ENCODE results near the gene PMCH.
"Not testable (repeated sequence)": the region's sequence is repeated elsewhere in the genome, so short reads cannot be mapped to it uniquely, and the experiment has no call there.

Gene PMCH, protein sequence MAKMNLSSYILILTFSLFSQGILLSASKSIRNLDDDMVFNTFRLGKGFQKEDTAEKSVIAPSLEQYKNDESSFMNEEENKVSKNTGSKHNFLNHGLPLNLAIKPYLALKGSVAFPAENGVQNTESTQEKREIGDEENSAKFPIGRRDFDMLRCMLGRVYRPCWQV

DNA sequence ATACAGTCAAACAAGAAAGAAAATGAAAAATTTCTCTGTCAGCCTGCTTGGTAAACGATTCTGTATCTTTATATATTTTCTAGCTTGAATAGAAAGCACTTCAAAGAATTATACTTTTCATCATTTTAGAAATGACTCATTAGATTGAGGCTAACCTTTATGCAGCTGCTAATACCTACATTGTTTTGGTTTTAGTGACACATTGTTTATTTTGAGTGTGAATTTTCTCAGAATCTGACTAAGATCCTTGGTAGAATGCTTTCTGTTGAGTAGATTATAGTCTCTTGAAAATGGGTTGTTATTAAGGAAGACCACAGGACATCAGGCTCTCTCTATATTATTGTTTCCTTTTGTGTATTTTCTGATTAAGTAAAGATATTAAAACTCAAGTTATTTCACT lies at the start of gene PMCH:
Gene PMCH, minus strand, starts transcription at position 45 of the 400 bp plus-strand sequence. CDS start 63 bp downstream, outside the sequence.
- peak; percentile 65 for DNase-seq

DNA sequence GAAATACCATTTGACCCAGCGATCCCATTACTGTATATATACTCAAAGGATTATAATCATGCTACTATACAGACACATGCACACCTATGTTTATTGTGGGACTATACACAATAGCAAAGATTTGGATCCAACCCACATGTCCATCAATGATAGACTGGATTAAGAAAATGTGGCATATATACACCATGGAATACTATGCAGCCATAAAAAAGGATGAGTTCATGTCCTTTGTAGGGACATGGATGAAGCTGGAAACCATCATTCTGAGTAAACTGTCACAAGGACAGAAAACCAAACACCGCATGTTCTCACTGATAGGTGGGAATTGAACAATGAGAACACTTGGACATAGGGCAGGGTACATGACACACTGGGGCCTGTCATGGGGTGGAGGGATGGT lies 43.2 kb upstream of the PMCH start:
- DNase-seq, result not testable (repeated sequence)

DNA sequence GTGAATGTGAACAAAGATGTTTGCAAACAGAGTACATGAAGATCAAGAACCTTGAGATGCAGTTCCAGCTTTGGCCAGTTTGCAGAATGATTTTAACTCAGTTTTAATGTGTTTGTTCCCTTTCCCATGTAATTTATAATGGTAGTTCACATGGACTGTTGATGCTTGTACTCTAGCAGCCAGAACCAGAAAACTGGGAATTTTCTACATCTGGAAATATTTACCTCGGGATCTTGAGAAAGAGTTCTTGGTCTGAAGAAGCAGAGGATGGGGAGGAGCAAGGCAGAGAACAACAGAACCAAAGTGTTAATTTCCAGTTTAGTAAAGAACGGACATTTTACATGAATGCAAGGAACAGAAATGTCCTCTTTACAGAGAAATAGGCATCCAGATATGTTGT lies 37.0 kb upstream of the PMCH start:
- DNase-seq, result no peak

DNA sequence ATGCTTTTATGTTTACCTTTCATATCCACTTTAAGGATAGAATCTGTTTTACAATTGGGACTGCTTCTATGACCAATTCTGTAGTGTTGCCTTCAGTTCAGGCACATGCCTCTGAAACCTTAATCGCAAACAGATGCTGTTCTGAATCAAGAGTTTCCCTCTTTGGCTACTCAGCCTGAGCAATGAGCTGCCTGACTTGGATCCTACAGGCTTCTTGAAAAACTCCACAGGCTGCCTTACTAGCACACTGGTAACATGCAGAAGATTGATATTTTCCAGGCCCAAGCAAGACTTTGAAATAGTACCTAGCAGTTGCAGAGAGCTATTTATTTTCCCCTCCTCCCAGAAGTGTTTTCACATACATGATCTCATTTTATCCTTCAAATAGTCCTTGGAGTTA lies 34.8 kb upstream of the PMCH start:
- no peak for DNase-seq

DNA sequence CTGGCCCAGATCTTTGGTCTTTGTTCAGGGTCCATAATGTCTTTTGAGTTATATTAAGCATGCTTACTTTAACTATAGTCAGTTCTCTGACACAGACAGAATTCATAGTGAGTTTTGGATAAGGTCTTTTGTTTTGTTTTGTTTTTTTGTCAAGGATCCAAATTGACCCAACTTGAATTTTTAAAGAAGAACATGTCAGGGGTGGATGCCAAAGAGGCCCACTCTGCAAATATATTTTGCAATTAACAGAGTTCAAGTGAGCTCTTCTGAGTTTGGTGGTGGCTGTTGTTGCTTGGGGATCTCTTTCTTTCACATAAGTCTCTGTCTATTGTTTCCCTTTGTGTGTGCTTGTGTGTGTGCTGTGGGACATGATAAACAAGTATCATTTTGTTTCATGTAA lies 34.4 kb upstream of the PMCH start:
- no peak for DNase-seq

DNA sequence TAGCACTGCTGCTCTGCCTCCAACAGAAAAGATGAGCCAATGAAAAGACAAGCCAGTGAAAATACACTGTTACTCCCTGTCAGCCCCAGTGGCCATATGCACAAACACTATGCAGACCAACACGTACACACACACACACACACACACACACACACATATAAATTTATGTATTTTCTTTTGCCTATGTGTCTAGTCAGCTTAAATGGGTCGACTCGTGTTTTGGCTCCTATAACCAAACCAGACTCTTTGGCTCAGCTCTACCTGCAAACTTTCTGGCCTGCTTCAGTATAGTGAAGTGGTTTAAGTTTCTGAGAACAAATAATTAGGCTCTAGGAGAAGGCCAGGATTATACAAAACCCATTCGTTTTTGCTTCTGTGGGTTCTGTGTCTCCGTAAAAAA lies 30.3 kb upstream of the PMCH start:
- DNase-seq, result no peak

DNA sequence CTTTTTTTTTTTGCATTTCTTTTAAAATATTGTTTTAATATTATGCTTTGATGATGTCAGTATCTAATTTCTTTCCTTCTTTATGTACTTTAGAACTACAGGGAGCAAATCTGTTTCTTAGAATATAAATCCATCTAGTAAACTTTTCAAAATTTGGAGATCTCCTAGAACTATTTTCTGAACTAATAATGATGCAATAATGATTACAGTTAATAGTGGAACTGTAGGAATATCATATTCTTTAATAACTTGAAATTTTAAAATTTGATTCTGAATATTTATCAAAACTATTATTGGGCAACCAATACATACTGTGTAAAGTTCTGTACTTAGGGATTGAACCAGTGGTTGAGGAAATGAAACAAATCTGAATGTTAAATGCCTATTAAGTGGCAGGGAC lies 23.1 kb upstream of the PMCH start:
- no peak for DNase-seq

DNA sequence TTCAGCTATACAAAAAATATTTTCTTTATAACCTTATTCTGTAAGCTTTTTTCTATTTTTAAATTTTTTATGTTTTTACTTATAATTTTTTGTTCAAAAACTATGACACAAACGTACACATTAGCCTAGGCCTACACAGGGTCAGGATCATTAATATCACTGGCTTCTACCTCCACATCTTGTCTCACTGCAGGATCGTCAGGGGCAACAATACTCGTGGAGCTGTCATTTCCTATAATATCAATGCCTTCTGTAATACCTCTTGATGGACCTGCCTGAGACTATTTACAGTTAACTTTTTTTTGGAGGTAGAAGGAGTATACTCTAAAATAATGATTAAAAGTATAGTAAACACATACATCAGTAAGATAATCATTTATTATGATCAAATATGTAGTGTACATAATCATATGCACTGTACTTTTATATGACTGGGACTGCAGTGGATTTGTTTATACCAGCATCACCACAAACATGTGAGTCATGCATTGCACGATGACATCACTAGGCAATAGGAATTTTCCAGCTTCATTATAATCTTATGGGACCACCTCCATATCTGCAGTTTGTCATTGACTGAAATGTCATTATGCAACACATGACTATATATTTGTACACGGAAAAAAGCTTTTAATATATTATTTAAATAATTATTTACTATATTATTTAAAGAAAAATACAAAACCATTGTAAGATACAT lies 18.5 kb upstream of the PMCH start:
- no peak for DNase-seq

DNA sequence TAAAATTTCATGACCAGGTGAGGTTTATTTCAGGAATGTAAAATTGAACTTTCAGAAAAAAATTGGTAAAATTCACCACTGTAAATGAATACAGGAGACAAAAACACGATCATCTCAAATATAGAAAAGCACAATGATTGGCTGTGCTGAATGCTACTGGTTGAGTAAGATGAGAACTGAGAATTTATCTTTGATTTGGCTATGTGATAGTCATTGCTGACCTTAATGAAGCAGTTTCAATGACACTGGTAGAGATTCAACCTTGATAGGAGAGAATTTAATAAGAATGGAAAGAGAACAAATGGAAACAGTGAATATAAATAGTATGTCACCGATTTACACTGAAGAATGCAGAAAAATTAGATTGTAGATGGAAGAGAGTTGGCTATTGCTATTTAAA lies 6.4 kb upstream of the PMCH start:
- no peak for DNase-seq

DNA sequence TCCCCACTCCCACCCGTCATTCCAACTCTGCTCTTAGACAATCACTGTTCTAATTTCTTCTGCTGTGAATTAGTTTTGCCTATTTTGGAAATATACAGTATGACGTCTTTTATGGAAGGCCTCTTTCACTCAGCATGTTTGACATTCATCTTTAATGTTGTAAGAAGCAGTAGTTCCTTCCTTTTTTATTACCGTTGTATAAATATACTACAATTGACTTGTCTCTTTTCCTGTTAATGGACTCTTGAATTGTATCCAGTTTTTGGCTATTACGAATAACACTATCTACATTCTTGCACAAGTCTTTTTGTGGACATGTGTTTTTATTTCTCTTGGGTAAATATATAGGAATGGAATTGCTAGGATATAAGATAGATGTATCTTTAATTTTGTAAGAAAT lies 4.9 kb upstream of the PMCH start:
- no peak for DNase-seq

DNA sequence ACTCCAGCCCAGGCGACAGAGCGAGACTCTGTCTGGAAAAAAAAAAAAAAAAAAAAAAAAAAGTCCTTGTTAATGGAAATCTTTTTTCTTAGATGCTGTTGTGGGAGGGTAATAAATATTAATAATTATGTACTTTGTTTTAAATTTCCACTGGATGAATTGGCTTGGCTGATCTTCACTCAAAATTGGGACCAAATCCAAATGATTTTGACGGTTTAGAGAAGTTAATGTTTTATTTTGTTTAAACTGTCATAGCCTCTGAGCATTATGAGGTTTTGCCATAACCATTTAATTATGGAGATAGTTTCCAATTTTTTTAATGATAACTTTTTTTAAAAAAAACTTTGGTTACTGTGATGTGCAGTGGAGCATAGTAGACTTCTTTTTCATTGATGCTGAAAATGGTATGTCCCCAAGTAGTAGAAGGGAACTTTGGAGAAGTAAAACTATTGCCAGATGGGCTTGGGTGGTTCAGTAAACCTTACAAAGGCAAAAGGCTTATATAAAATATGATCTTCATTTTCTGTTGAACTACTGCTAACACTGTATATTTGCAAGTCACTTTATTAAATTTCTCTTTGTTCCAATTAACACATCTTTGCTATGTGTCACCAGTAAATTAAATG lies 3.9 kb upstream of the PMCH start:
- no peak for DNase-seq

DNA sequence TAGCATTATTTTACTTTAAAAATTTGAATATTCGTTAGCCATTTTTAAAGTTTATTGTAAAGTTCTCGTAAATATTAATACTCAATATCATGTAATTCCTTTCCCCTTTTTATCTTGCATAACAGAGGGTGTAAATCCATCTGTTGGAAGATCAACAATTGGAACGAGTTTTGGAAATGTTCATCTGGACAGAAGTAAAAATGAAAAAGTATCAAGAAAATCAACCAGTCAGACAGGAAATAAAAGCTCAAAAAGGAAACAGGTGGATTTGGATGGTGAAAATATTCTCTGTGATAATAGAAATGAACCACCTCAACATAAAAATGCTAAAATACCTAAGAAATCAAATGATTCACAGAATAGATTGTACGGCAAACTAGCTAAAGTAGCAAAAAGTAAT lies 1.8 kb downstream of the PMCH start:
- no peak for DNase-seq

DNA sequence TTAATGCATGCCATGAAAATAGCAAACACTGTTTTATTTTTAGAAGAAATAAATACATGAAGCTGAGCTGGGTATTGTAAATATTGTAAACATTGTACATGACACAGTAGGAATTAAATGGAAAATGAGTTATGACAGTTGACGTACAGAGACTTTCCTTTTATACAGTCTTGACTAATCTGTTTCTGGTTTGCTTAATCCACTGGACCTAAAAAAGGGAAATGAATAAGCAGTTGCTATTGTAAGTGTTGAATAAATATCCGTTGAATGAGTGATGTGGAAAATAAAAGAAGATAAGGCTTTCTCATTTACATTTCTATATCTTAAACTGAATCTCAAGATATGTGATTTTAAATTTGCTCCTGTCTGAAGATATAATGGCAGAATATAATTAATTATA lies 15.0 kb downstream of the PMCH start:
- DNase-seq, result no peak

DNA sequence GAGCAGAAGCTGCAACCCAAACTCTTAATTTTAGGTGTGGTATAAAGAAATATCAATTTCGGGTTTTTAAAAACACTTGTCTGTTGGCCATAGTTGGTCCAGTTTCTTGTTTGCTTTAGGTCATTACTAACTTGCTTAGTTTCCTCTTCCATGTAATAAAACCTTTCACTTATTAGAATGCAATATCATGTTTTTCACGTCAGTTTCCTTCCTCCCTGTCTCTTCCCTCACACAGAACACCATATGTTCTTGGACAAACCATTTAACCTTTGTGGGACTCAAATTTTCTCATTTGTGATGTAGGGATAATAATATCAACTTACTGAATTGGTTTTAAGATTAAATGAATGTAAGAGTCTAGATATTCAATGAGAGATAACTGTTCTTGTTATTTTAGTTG lies 22.9 kb downstream of the PMCH start:
- no peak for DNase-seq

DNA sequence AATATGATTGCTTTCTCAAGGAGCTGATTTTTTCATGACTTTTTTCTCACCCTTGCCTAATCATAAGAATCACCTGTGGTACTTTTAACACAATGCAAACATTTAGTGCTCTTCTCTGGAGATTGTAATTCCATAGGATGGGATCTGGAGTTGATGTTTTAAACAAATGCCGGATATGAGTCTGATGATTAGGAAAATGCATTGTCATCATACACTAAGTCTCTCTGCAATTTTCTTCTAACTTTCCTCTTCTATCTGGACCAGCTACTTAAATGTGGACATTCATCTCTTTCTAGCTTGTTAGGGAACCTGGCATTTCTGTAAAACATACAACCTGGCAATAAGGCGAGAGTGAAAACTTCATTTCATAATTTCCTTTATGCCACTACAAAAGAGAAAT lies 23.5 kb downstream of the PMCH start:
- no peak for DNase-seq

DNA sequence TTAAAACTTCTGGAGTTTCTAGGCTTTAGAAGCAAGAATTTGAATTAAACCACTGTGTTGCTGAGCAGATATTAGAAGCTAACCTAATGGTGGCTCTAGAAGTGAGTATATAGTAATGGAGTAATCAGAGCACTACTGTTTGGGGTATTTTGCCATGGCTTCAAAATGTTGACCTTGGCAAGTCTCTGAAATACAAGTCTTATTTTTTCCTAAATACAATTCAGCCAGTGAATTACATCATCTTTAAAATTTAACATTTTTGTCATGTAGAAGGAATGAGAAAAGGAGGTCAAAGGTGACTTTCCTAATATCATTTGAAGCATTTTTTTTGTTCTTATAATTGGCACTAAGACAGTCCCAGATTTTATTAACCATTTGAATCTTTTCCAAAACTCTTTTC lies 25.2 kb downstream of the PMCH start:
- DNase-seq, result no peak

DNA sequence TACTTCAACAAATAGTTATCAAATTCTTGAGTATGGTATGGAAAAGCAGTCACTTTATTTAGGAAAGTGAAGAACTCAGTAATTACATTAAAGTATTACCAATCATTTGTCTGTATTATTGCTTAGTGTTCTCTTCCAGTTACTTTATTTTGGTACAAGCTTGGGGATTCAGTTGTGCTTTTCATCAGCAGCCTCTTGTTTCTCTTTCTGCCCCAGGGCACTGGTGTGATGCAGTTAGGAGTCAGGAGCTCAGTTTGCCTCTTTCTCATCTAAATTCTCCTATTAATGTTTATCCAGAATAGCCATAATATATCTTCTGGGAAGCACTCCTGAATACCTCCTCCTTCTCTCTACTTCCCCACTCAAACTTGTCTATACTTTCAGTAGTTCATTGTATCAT lies 25.7 kb downstream of the PMCH start:
- DNase-seq, result no peak

DNA sequence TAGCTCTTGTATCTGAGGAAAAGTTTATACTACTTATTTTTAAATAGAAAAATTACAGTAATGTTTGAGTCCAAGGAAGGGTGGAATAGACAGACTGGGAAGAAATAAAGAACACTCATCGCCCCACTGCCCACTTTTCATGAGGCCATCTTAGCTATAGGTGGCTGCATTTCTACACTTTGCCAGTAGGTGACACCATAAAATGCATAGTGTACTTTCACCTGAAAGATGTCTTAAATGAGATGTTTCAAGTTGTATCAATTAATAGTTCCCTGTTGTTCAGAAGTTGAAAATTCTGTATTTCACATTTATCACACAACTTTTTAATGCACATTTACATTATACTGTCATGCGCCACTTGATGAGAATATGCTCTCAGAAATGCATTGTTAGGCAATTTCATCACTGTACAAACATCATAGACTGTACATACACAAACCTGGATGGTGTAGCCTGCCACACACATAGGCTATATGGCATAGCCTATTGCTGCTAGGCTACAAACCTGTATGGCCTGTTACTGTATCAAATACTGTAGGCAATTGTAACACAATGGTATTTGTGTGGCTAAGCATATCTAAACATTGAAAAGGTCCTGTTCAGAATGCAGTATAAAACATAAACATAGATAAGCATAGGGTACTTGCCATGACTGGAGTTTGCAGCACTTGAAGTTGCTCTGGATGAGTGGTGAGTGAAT lies 27.6 kb downstream of the PMCH start:
- DNase-seq, result peak; percentile 32

DNA sequence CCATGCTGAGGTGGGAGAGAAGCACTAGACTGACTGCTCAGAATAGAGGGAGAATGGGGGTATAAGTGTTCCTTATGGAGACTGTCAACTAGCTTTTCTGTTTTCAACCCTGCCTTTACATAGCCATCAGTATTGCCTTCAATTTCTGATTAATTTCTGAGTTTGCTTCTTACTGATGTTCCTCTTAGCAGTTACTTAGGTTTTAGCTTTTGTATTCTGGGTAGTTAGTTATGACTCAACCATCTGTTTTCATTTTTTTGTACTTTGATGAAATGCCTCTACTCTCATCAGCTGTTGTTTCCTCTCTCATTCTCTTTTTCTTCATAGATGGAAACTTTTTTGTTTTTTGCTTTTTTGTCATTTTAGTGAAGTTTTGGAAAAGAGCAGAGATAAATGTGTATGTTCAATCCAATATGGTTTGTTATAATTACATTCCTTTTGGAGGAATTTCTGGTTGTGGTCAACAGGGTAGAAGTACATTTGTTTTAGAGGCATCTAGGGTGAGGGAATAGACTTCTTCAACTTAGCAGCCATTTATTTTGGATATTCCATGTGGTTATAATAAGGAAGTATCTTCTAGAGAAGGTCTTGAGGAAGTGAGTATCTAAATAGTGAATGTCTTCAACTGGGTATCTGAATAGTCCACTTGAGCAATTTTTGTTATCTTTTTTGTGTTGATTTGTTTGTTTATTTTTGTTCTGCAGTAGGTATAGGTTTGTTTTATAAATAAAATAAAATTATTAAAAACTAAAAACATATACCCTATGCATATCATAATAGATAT lies 29.6 kb downstream of the PMCH start:
- DNase-seq, result no peak

DNA sequence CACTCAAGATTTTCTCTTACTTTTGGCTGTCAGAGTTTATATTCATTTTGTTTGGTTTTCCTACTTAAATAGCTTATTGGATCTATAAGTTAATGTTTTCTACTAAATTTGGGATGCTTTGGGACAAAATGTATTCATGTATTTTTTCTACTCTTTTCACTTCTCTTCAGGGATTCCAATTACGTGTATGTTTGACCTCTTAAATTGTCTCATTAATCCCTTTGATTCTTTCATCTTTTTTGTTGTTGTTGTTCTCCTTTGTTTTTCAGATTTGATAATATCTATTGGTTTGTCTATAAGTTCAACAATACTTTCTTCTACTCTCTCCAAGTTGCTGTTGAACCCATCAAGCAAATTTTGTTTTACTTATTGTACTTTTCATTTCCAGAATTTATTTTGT lies 34.2 kb downstream of the PMCH start:
- no peak for DNase-seq

DNA sequence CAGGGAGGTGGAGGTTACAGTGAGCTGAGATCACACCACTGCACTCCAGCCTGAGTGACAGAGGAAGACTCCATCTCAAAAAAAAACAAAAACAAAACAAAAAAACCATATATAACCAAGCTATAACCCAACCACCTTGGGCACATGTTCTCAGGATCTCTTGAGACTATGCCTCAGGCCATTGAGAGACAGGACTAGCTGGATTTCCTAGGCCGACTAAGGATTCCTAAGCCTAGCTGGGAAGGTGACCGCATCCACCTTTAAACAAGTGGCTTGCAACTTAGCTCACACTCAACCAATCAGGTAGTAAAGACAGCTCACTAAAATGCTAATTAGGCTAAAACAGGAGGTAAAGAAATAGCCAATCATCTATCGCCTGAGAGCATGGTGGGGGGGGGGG lies 42.4 kb downstream of the PMCH start:
- DNase-seq, result not testable (repeated sequence)

DNA sequence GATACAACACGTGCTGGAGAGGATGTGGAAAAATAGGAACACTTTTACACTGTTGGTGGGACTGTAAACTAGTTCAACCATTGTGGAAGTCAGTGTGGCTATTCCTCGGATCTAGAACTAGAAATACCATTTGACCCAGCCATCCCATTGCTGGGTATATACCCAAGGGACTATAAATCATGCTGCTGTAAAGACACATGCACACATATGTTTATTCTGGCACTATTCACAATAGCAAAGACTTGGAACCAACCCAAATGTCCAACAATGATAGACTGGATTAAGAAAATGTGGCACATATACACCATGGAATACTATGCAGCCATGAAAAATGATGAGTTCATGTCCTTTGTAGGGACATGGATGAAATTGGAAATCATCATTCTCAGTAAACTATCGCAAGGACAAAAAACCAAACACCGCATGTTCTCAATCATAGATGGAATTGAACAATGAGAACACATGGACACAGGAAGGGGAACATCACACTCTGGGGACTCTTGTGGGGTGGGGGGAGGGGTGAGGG lies 50.5 kb downstream of the PMCH start:
- DNase-seq, result not testable (repeated sequence)

All from kidney glomerular epithelial cell (primary cell).